Spleen (tissue), 7 donors: Measurements from ENCODE around the gene ZNF275.

Experiments
- POLR2A ChIP-seq, 3 donors: fragments of 450-650 bp; IDR thresholded peaks; one replicate each; pipeline ENCODE4 v1.5.1; 2017; ENCODE audit warnings: antibody characterized with exemption in 3 of 3, mild to moderate bottlenecking in 1 of 3
- TF ChIP-seq, protein P1 (sequence below), 11 experiments: fragments of 200-600 bp in 7 of 11; fragments of 450-650 bp in 4 of 11; sonication (generic) in 4 of 11; IDR thresholded peaks in 8 of 11; conservative IDR thresholded peaks in 3 of 11; 1 replicate in 7 of 11; 2 replicates in 4 of 11; pipeline versions ENCODE4 v1.4.0 to v1.8.0; 2016 to 2021; ENCODE audit warnings: antibody characterized with exemption in 11 of 11, inconsistent platforms in 4 of 11, mild to moderate bottlenecking in 1 of 11
- donor health status: DM: no; HTN: no; CAD: no; lungs with moderate emphysema.
- donor health status: DM: no; HTN: no; CAD: no.
- donor health status: DM: no; HTN: no; CAD: no.

DNA sequence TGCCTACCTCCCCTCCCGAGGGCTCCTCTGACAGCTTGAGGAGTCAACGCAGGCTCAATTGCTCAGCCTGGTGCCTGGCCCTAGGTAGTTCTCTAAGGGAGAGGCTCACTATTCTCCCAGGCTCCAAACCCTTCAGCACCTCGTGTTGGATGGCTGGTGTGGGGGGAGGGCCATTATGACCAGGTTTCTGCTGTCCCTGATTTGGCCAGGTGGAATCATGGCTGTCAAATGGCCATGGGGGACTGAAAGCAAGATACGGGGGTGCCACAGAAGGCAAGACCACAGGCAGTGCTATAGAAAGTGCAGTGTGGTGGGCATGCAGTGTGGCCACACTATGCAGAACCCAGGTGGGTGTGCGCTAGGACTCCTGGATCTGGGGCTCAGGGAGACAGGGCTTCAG, 21.9 kb upstream of the ZNF275 start:
- TF ChIP-seq, protein P1, sequence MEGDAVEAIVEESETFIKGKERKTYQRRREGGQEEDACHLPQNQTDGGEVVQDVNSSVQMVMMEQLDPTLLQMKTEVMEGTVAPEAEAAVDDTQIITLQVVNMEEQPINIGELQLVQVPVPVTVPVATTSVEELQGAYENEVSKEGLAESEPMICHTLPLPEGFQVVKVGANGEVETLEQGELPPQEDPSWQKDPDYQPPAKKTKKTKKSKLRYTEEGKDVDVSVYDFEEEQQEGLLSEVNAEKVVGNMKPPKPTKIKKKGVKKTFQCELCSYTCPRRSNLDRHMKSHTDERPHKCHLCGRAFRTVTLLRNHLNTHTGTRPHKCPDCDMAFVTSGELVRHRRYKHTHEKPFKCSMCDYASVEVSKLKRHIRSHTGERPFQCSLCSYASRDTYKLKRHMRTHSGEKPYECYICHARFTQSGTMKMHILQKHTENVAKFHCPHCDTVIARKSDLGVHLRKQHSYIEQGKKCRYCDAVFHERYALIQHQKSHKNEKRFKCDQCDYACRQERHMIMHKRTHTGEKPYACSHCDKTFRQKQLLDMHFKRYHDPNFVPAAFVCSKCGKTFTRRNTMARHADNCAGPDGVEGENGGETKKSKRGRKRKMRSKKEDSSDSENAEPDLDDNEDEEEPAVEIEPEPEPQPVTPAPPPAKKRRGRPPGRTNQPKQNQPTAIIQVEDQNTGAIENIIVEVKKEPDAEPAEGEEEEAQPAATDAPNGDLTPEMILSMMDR (IDR thresholded peaks at IDR 0.05 in 8 of 11, conservative IDR thresholded peaks at IDR 0.05 in 3 of 11), result no peak
- no peak for TF ChIP-seq POLR2A (IDR thresholded peaks at IDR 0.05)
